ENCODE measurements around the gene IFI27L1.

GRCh38 chr14:94124582-94125377 is 43.7 kb downstream of the IFI27L1 start:
- TF ChIP-seq GATA2 (IDR thresholded peaks at IDR 0.05; ENCODE audit: low read depth, low read length) (no peak), GATA3 (IDR thresholded peaks at IDR 0.05; ENCODE audit: low read depth, low read length) (no peak)
